Loucy (cell line): ENCODE measurements around the gene FAM120B.

Experiments used
- H2AFZ ChIP-seq: fragments of 200-600 bp; sonication (generic); 2 replicates; pipeline ENCODE4 v1.6.0; 2016; ENCODE audit warnings: antibody characterized with exemption, mild to moderate bottlenecking, low read length, moderate library complexity
- H3F3A ChIP-seq: fragments of 200-600 bp; 2 replicates; pipeline ENCODE4 v1.6.0; 2016; ENCODE audit warnings: antibody characterized with exemption, low read depth, mild to moderate bottlenecking
- H3K27me3 ChIP-seq: fragments of 200-600 bp; sonication (generic); 2 replicates; pipeline ENCODE4 v1.6.1; 2014; ENCODE audit warnings: low read length, mild to moderate bottlenecking; ENCODE audit not compliant: insufficient read depth, poor library complexity, severe bottlenecking
- H3K36me3 ChIP-seq: fragments of 200-600 bp; sonication (generic); 2 replicates; pipeline ENCODE4 v1.6.1; 2016; ENCODE audit warnings: low read length; ENCODE audit not compliant: insufficient read depth
- H3K4me1 ChIP-seq: fragments of 200-600 bp; sonication (generic); 2 replicates; pipeline ENCODE4 v1.5.1; 2014; ENCODE audit warnings: low read length, mild to moderate bottlenecking; ENCODE audit not compliant: insufficient read depth, poor library complexity, severe bottlenecking
- H3K4me2 ChIP-seq: fragments of 200-600 bp; sonication (generic); 2 replicates; pipeline ENCODE4 v1.6.0; 2014; ENCODE audit warnings: antibody characterized with exemption, low read length, low read depth, mild to moderate bottlenecking; ENCODE audit not compliant: poor library complexity, severe bottlenecking
- H3K4me3 ChIP-seq: fragments of 200-600 bp; sonication (generic); 2 replicates; pipeline ENCODE4 v1.5.1; 2014; ENCODE audit warnings: low read length, mild to moderate bottlenecking, mixed read lengths; ENCODE audit not compliant: poor library complexity, severe bottlenecking
- H3K79me2 ChIP-seq: fragments of 200-600 bp; sonication (generic); 2 replicates; pipeline ENCODE4 v1.6.1; 2014; ENCODE audit warnings: low read length; ENCODE audit not compliant: insufficient read depth
- H3K9ac ChIP-seq: fragments of 200-600 bp; sonication (generic); 2 replicates; pipeline ENCODE4 v1.6.0; 2014; ENCODE audit warnings: mild to moderate bottlenecking, low read depth, low read length, moderate library complexity; ENCODE audit not compliant: poor library complexity, severe bottlenecking
- H3K9me2 ChIP-seq: fragments of 200-600 bp; sonication (generic); replicated peaks from 2 replicates; pipeline ENCODE4 v1.6.1; 2016; ENCODE audit warnings: low read depth, low read length, mixed read lengths
- H3K9me3 ChIP-seq: fragments of 200-600 bp; sonication (generic); 2 replicates; pipeline ENCODE4 v1.6.1; 2014; ENCODE audit warnings: mild to moderate bottlenecking, antibody characterized with exemption, low read length, low read depth; ENCODE audit not compliant: insufficient read depth
- H4K20me1 ChIP-seq: fragments of 200-600 bp; sonication (generic); 2 replicates; pipeline ENCODE4 v1.6.0; 2014; ENCODE audit warnings: antibody characterized with exemption, low read length, mild to moderate bottlenecking; ENCODE audit not compliant: insufficient read depth, poor library complexity, severe bottlenecking
- EZH2phosphoT487 ChIP-seq: fragments of 200-600 bp; IDR thresholded peaks from 2 replicates; pipeline ENCODE4 v1.6.1; 2018; ENCODE audit warnings: antibody characterized with exemption, mild to moderate bottlenecking, moderate library complexity, borderline replicate concordance
- TF ChIP-seq, protein P1 (sequence below): fragments of 200-600 bp; sonication (generic); conservative IDR thresholded peaks from 2 replicates; pipeline ENCODE4 v1.5.1; 2014; ENCODE audit warnings: mild to moderate bottlenecking, antibody characterized with exemption, low read length

The FAM120B gene

DNA sequence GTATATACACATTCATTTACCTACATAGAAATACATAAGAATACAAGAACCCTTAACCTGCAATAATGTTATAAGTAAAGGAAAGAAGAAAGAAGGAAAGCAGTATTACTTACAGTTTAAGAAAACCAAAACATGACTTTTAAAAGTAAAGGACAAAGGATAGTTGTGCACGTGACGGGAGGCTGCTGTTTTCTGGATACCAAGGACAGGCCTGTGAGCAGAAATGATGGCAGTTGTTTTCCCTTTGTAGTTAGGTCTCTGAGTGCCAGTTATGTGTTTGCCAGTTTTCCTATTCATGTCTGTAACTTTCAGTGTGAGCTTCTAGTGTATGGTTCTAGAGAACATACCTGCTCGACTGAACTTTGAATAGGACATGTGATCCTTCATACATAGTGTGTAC lies 54.8 kb downstream of the FAM120B start:
- Histone ChIP-seq H3K36me3 (peaks cover 40% of the 10 kb centered on the region; the same call in 1 of the 2 replicates), H3F3A (no peaks in the 10 kb centered on the region), H2AFZ (no peak overlapping the region), H3K4me1 (no peaks in the 10 kb centered on the region), H3K9me2 (no peaks in the 10 kb centered on the region), H3K9ac (no peak overlapping the region), H3K4me3 (no peak overlapping the region), H3K79me2 (no peaks in the 10 kb centered on the region), H3K9me3 (no peaks in the 10 kb centered on the region), H4K20me1 (no peaks in the 10 kb centered on the region), H3K4me2 (no peak overlapping the region), H3K27me3 (no peaks in the 10 kb centered on the region)
- TF ChIP-seq EZH2phosphoT487: no peak
- TF ChIP-seq, protein P1, sequence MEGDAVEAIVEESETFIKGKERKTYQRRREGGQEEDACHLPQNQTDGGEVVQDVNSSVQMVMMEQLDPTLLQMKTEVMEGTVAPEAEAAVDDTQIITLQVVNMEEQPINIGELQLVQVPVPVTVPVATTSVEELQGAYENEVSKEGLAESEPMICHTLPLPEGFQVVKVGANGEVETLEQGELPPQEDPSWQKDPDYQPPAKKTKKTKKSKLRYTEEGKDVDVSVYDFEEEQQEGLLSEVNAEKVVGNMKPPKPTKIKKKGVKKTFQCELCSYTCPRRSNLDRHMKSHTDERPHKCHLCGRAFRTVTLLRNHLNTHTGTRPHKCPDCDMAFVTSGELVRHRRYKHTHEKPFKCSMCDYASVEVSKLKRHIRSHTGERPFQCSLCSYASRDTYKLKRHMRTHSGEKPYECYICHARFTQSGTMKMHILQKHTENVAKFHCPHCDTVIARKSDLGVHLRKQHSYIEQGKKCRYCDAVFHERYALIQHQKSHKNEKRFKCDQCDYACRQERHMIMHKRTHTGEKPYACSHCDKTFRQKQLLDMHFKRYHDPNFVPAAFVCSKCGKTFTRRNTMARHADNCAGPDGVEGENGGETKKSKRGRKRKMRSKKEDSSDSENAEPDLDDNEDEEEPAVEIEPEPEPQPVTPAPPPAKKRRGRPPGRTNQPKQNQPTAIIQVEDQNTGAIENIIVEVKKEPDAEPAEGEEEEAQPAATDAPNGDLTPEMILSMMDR: no peak

DNA sequence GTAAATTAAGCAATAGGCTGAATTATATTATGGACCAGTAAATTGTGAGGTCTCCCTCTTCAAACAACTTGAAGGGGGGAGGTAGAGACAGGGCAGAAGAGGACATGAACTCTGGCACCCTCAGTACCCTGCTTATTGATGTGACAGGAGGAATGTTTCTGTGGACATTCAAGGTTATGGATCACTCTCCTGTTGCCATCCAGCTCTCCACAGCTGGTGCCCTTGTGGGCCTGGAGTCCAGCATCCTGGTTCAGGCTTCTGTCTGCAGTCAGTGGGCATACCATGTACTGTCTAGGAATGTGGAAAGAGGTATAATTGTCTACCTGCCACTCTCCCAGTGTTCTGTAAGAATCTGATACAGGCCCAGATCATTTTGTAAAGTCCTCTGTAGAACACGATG lies 55.6 kb downstream of the FAM120B start:
- H3F3A ChIP-seq: no peaks in the 10 kb centered on the region
- H3K9ac ChIP-seq: no peak overlapping the region
- TF ChIP-seq EZH2phosphoT487: no peak
- TF ChIP-seq, protein P1: no peak
- peaks cover 40% of the 10 kb centered on the region; the same call in 1 of the 2 replicates for H3K36me3 ChIP-seq
- no peaks in the 10 kb centered on the region for H3K9me3 ChIP-seq
- no peak overlapping the region for H3K4me2 ChIP-seq
- no peaks in the 10 kb centered on the region for H3K4me1 ChIP-seq
- no peaks in the 10 kb centered on the region for H3K27me3 ChIP-seq
- H2AFZ ChIP-seq: no peak overlapping the region
- no peaks in the 10 kb centered on the region for H3K79me2 ChIP-seq
- no peaks in the 10 kb centered on the region for H4K20me1 ChIP-seq
- no peak overlapping the region for H3K4me3 ChIP-seq
- no peaks in the 10 kb centered on the region for H3K9me2 ChIP-seq

DNA sequence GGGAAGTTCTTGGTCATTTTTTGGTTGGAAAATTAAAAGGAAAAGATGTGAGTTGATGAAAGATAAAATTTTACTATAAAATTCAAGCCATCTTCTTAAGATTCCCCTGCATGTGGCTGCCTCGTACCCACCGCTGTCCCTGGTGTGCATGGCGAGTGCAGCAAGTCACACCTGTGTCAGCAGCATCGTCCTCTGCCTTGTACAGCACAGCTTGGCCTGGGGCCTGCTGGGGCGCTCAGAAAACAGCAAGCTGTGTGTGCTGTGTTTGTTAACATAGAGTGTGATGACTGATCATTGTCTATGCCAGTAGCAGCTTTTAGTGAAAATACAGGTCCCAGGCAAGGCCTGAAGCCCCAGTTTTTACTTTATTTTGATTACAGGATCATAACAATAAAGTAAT lies 56.7 kb downstream of the FAM120B start:
- Histone ChIP-seq H2AFZ (no peak overlapping the region), H3K9me2 (no peaks in the 10 kb centered on the region), H3K27me3 (no peaks in the 10 kb centered on the region), H3K79me2 (no peaks in the 10 kb centered on the region), H3K9ac (no peak overlapping the region), H3K4me3 (no peak overlapping the region), H3F3A (no peaks in the 10 kb centered on the region), H3K4me1 (peaks cover 4% of the 10 kb centered on the region), H3K36me3 (peaks cover 36% of the 10 kb centered on the region; the same call in 1 of the 2 replicates), H4K20me1 (no peaks in the 10 kb centered on the region), H3K9me3 (no peaks in the 10 kb centered on the region), H3K4me2 (no peak overlapping the region)
- TF ChIP-seq, protein P1: no peak
- TF ChIP-seq EZH2phosphoT487: no peak
